A549 (cell line): ENCODE data around the gene MYLK. TPM values are rescaled to one million over a fixed set of nuclear protein-coding genes. Genes with fewer than 3 reads are reported as not detected.

Experiments
- ATAC-seq, 2 experiments: fragments of 200-7000 bp in 1 of 2; fragments of >200 bp in 1 of 2; cut with Nextera tagmentation in 1 of 2; cut with Tn5 transposase in 1 of 2; 3 replicates each; pipeline versions ENCODE4 v1.8.0 to v1.9.1; 2018 to 2020; ENCODE audit warnings: mild to moderate bottlenecking in 1 of 2, moderate library complexity in 1 of 2
- CTCF ChIA-PET: fragments of 300-600 bp; sonication (Branson Sonifier 250); formaldehyde crosslinking; extraction: SDS; loops from one replicate; lab custom pipeline; 2021; ENCODE audit warnings: antibody characterized with exemption, inconsistent platforms; lab: Yijun Ruan, JAX
- POLR2A ChIA-PET: fragments of 350-600 bp; formaldehyde crosslinking; extraction: SDS; loops from one replicate; lab custom pipeline; 2021; ENCODE audit warnings: antibody characterized with exemption, inconsistent platforms; lab: Yijun Ruan, JAX
- DNase-seq, 2 experiments: peaks; one replicate each; pipeline versions ENCODE4 v3.0.0 to v3.0.0-alpha.2; 2011 to 2016; ENCODE audit warnings: low read depth in 1 of 2, low spot score in 1 of 2
- FAIRE-seq: peaks from 2 replicates; lab custom pipeline; 2011; peaks lifted over from hg19 to GRCh38; lab: Jason Lieb, UNC
- H3K27ac ChIP-seq, 2 experiments: fragments of >200 bp; sonication (Bioruptor Twin); formaldehyde crosslinking; 3 replicates each; pipeline ENCODE4 v1.5.1; 2016 to 2017
- H3K4me1 ChIP-seq: fragments of >200 bp; sonication (Bioruptor Twin); formaldehyde crosslinking; 3 replicates; pipeline ENCODE4 v1.6.1; 2016
- H3K4me2 ChIP-seq: fragments of >200 bp; sonication (Bioruptor Twin); formaldehyde crosslinking; 3 replicates; pipeline ENCODE4 v1.6.1; 2016
- H3K4me3 ChIP-seq: fragments of >200 bp; sonication (Bioruptor Twin); formaldehyde crosslinking; 3 replicates; pipeline ENCODE4 v1.5.1; 2016
- H3K9me3 ChIP-seq: fragments of >200 bp; sonication (Bioruptor Twin); formaldehyde crosslinking; 3 replicates; pipeline ENCODE4 v1.6.1; 2016
- BCL3 ChIP-seq: fragments of >200 bp; sonication (Bioruptor Twin); formaldehyde crosslinking; IDR thresholded peaks from 3 replicates; pipeline ENCODE4 v1.6.1; 2016
- BHLHE40 ChIP-seq: IDR thresholded peaks from 2 replicates; pipeline ENCODE4 v1.6.1; 2012; ENCODE audit warnings: low read depth, low read length, inconsistent platforms
- CBX2 ChIP-seq: fragments of 200-600 bp; sonication (generic); IDR thresholded peaks from 2 replicates; pipeline ENCODE4 v1.6.1; 2016; ENCODE audit warnings: low read depth, mild to moderate bottlenecking, borderline replicate concordance
- CHD2 ChIP-seq: fragments of 150-350 bp; IDR thresholded peaks from 2 replicates; pipeline ENCODE4 v1.6.1; 2014; ENCODE audit warnings: low read length; ENCODE audit not compliant: partially characterized antibody
- CTCF ChIP-seq: fragments of >200 bp; sonication (Bioruptor Twin); formaldehyde crosslinking; IDR thresholded peaks from 3 replicates; pipeline ENCODE4 v1.5.1; 2016
- EHF ChIP-seq: fragments of 250-450 bp; sonication (Bioruptor Pico); IDR thresholded peaks from 2 replicates; pipeline ENCODE4 v1.5.0; 2020; ENCODE audit warnings: mild to moderate bottlenecking
- EHMT2 ChIP-seq: fragments of 200-600 bp; sonication (generic); IDR thresholded peaks from 2 replicates; pipeline ENCODE4 v1.6.1; 2016; ENCODE audit warnings: antibody characterized with exemption, low read depth, mild to moderate bottlenecking, moderate library complexity
- ELK1 ChIP-seq: fragments of 150-350 bp; IDR thresholded peaks from 2 replicates; pipeline ENCODE4 v1.6.1; 2014; ENCODE audit warnings: low read depth, mild to moderate bottlenecking, low read length
- ESRRA ChIP-seq: fragments of 150-350 bp; IDR thresholded peaks from 2 replicates; pipeline ENCODE4 v1.6.1; 2014; ENCODE audit warnings: mild to moderate bottlenecking, low read length, borderline replicate concordance
- HDAC2 ChIP-seq: fragments of 200-600 bp; sonication (generic); IDR thresholded peaks from 2 replicates; pipeline ENCODE4 v1.6.1; 2016
- HES2 ChIP-seq: fragments of >200 bp; sonication (Bioruptor Twin); formaldehyde crosslinking; IDR thresholded peaks from 2 replicates; pipeline ENCODE4 v1.6.1; 2016
- HEYL ChIP-seq: fragments of 250-450 bp; sonication (Bioruptor Pico); IDR thresholded peaks from 2 replicates; pipeline ENCODE4 v1.8.0; 2021; ENCODE audit warnings: mild to moderate bottlenecking, moderate library complexity
- HMGXB4 ChIP-seq: fragments of 250-450 bp; sonication (Bioruptor Pico); IDR thresholded peaks from 2 replicates; pipeline ENCODE4 v1.5.0; 2021; ENCODE audit warnings: mild to moderate bottlenecking, moderate library complexity, borderline replicate concordance
- HOXA7 ChIP-seq: fragments of 250-450 bp; sonication (Bioruptor Pico); IDR thresholded peaks from 2 replicates; pipeline ENCODE4 v1.5.0; 2020; ENCODE audit warnings: mild to moderate bottlenecking, moderate library complexity
- HOXB5 ChIP-seq: fragments of 250-450 bp; sonication (Bioruptor Pico); IDR thresholded peaks from 2 replicates; pipeline ENCODE4 v1.5.0; 2020; ENCODE audit warnings: mild to moderate bottlenecking, moderate library complexity
- JUN ChIP-seq, 2 experiments: fragments of >200 bp; sonication (Bioruptor Twin); formaldehyde crosslinking; IDR thresholded peaks; 2 replicates in 1 of 2; 3 replicates in 1 of 2; pipeline ENCODE4 v1.6.1; 2016 to 2017
- JUNB ChIP-seq: fragments of >200 bp; sonication (Bioruptor Twin); formaldehyde crosslinking; IDR thresholded peaks from 2 replicates; pipeline ENCODE4 v1.6.1; 2016
- KDM5A ChIP-seq: fragments of 200-600 bp; sonication (generic); IDR thresholded peaks from 2 replicates; pipeline ENCODE4 v1.6.1; 2016; ENCODE audit warnings: antibody characterized with exemption, mild to moderate bottlenecking
- NPAS2 ChIP-seq: fragments of 250-450 bp; sonication (Bioruptor Pico); IDR thresholded peaks from 2 replicates; pipeline ENCODE4 v1.8.0; 2022; ENCODE audit warnings: mild to moderate bottlenecking, moderate library complexity, borderline replicate concordance
- NR3C1 ChIP-seq: fragments of >200 bp; sonication (Bioruptor Twin); formaldehyde crosslinking; IDR thresholded peaks from 3 replicates; pipeline ENCODE4 v1.6.1; 2017
- RAD21 ChIP-seq, 2 experiments: fragments of >200 bp in 1 of 2; sonication (Bioruptor Twin) in 1 of 2; formaldehyde crosslinking in 1 of 2; IDR thresholded peaks in 1 of 2; conservative IDR thresholded peaks in 1 of 2; 2 replicates in 1 of 2; 3 replicates in 1 of 2; pipeline ENCODE4 v1.6.1; 2012 to 2018; ENCODE audit warnings: inconsistent platforms in 1 of 2
- RARB ChIP-seq: fragments of 250-450 bp; sonication (Bioruptor Pico); IDR thresholded peaks from 2 replicates; pipeline ENCODE4 v1.8.0; 2021; ENCODE audit warnings: mild to moderate bottlenecking, moderate library complexity
- RCOR1 ChIP-seq: fragments of 150-350 bp; IDR thresholded peaks from 2 replicates; pipeline ENCODE4 v1.6.1; 2014; ENCODE audit warnings: antibody characterized with exemption, low read length, low read depth
- RFX5 ChIP-seq: fragments of 450-650 bp; IDR thresholded peaks from 2 replicates; pipeline ENCODE4 v1.7.1; 2014; ENCODE audit warnings: antibody characterized with exemption, mild to moderate bottlenecking, moderate library complexity
- RNF2 ChIP-seq: fragments of 200-600 bp; sonication (generic); IDR thresholded peaks from 2 replicates; pipeline ENCODE4 v1.6.1; 2016; ENCODE audit warnings: low read depth, mild to moderate bottlenecking, antibody characterized with exemption, moderate library complexity, borderline replicate concordance
- SREBF2 ChIP-seq: fragments of 450-650 bp; IDR thresholded peaks from 2 replicates; pipeline ENCODE4 v1.6.1; 2014; ENCODE audit warnings: mild to moderate bottlenecking, moderate library complexity
- ZFP36 ChIP-seq: fragments of 450-650 bp; IDR thresholded peaks from 2 replicates; pipeline ENCODE4 v1.6.1; 2014; ENCODE audit warnings: borderline replicate concordance; ENCODE audit not compliant: partially characterized antibody
- ZNF302 ChIP-seq: fragments of 250-450 bp; sonication (Bioruptor Pico); IDR thresholded peaks from 2 replicates; pipeline ENCODE4 v1.9.0; 2021; ENCODE audit warnings: inconsistent platforms, mild to moderate bottlenecking, moderate library complexity
- ZSCAN20 ChIP-seq: fragments of 250-450 bp; sonication (Bioruptor Pico); IDR thresholded peaks from 2 replicates; pipeline ENCODE4 v1.8.0; 2022; ENCODE audit warnings: mild to moderate bottlenecking, moderate library complexity
- WGBS: methylation state at CpG from one replicate; pipeline ENCODE4 v1.1.6; 2017; ENCODE audit errors: missing lambda C conversion rate; 5-methylcytosine and 5-hydroxymethylcytosine counted together
- polyA plus RNA-seq, 4 experiments: library from polyadenylated mRNA; depleted of rRNA in 3 of 4; stranded (reverse); fragments of >200 nt; fragmentation: RNase III in 1 of 4; extraction: RNeasy Plus Mini Kit Qiagen cat#74134 plus additional on column Dnase treatment in 1 of 4; gene quantifications; 2 replicates in 3 of 4; 3 replicates in 1 of 4; pipeline ENCODE4 v1.2.3, GENCODE V29; 2011 to 2017

The MYLK gene
- polyA plus RNA-seq, 2 of the 4 experiments (the other 2 are of a cell fraction): 16.9 to 17.4 TPM

- no peak for FAIRE-seq
- Histone ChIP-seq H3K4me3 (no peak overlapping the region), H3K9me3 (no peaks in the 10 kb centered on the region), H3K4me2 (no peak overlapping the region), H3K27ac (no peak overlapping the region), H3K4me1 (peaks cover 5% of the 10 kb centered on the region)
- CTCF ChIA-PET: interaction anchor here (1.1 to 3.1 kb wide), 4 partner anchors 18 to 99 kb away, joined by 5 to 10 read pairs (median 5); no protein-coding TSS in a partner anchor
- no peak for DNase-seq
- POLR2A ChIA-PET: no interaction called here
- WGBS: 94% methylated on average over 1 of the region's 1 CpG
- no peak for ATAC-seq
- TF ChIP-seq ZFP36 (no peak), ESRRA (no peak), ZNF302 (CRISPR knock-in tag) (no peak), RAD21 (conservative IDR thresholded peaks at IDR 0.05 in 1 of 2, IDR thresholded peaks at IDR 0.05 in 1 of 2) (no peak), KDM5A (no peak), NPAS2 (CRISPR knock-in tag) (no peak), HMGXB4 (no peak), BHLHE40 (no peak), CTCF (no peak), SREBF2 (no peak), HDAC2 (no peak), HOXA7 (CRISPR knock-in tag) (no peak), CBX2 (no peak), RNF2 (no peak), EHF (CRISPR knock-in tag) (no peak), BCL3 (no peak), EHMT2 (no peak)
Observed at GRCh38 chr3:123624302-123624701, 259.8 kb downstream of the MYLK start.

GRCh38 chr3:123623346-123623880 is 260.7 kb downstream of the MYLK start:
- Histone ChIP-seq H3K4me2 (no peak overlapping the region), H3K9me3 (no peaks in the 10 kb centered on the region), H3K4me3 (no peak overlapping the region), H3K27ac (no peak overlapping the region), H3K4me1 (peaks cover 14% of the 10 kb centered on the region)
- 82% methylated on average over 5 of the region's 5 CpGs for WGBS
- FAIRE-seq (no peak), DNase-seq (no peak), ATAC-seq (no peak)
- POLR2A ChIA-PET: no interaction called here
- CTCF ChIA-PET: interaction anchor here (0.7 to 3.1 kb wide), 5 partner anchors 18 to 194 kb away, joined by 3 to 10 read pairs (median 5); no protein-coding TSS in a partner anchor
- TF ChIP-seq RCOR1: no peak
- TF ChIP-seq CTCF: no peak
- no peak for TF ChIP-seq CBX2
- TF ChIP-seq RFX5: no peak
- TF ChIP-seq JUN (IDR thresholded peaks at IDR 0.05): no peak
- no peak for TF ChIP-seq ELK1
- TF ChIP-seq HEYL (CRISPR knock-in tag): no peak
- no peak for TF ChIP-seq NR3C1
- TF ChIP-seq HOXB5 (CRISPR knock-in tag): no peak
- TF ChIP-seq RARB: no peak
- TF ChIP-seq JUNB: no peak
- no peak for TF ChIP-seq HES2
- no peak for TF ChIP-seq EHMT2
- no peak for TF ChIP-seq RNF2
- no peak for TF ChIP-seq CHD2
- no peak for TF ChIP-seq ZSCAN20 (CRISPR knock-in tag)
